Small intestine (tissue), 7 donors: Measurements from ENCODE around the gene EEF1A1. TPM values are rescaled to one million over a fixed set of nuclear protein-coding genes. Genes with fewer than 3 reads are reported as not detected.
"Not testable (repeated sequence)": the region's sequence is repeated elsewhere in the genome, so short reads cannot be mapped to it uniquely, and the experiment has no call there.

ENCODE experiments used
- DNase-seq, 2 donors: peaks; one replicate each; pipeline versions ENCODE4 v3.0.0 to v3.0.0-alpha.2; 2013
- FAIRE-seq: peaks from 2 replicates; lab custom pipeline; 2012; peaks lifted over from hg19 to GRCh38; lab: Jason Lieb, UNC
- H3K27ac ChIP-seq, 3 donors: one replicate each; pipeline ENCODE4 v1.5.1; 2013; ENCODE audit warnings: low read length in 2 of 3, mild to moderate bottlenecking in 2 of 3, control low read depth in 1 of 3, inconsistent platforms in 1 of 3, low read depth in 1 of 3, moderate library complexity in 1 of 3
- H3K27me3 ChIP-seq, 3 donors: one replicate each; pipeline ENCODE4 v1.6.1; 2013; ENCODE audit warnings: low read length in 3 of 3, inconsistent platforms in 1 of 3; ENCODE audit not compliant: control insufficient read depth in 3 of 3, insufficient read depth in 3 of 3
- H3K36me3 ChIP-seq, 3 donors: one replicate each; pipeline ENCODE4 v1.6.1; 2013; ENCODE audit warnings: low read length in 3 of 3, inconsistent platforms in 1 of 3, low read depth in 1 of 3, mild to moderate bottlenecking in 1 of 3, moderate library complexity in 1 of 3; ENCODE audit not compliant: control insufficient read depth in 3 of 3, insufficient read depth in 2 of 3
- H3K4me1 ChIP-seq, 3 donors: one replicate each; pipeline ENCODE4 v1.6.1; 2013; ENCODE audit warnings: low read length in 2 of 3, inconsistent platforms in 1 of 3, low read depth in 1 of 3, mild to moderate bottlenecking in 1 of 3, moderate library complexity in 1 of 3; ENCODE audit not compliant: control insufficient read depth in 3 of 3, insufficient read depth in 2 of 3
- H3K4me3 ChIP-seq, 3 donors: one replicate each; pipeline ENCODE4 v1.5.1; 2013; ENCODE audit warnings: low read length in 3 of 3, control low read depth in 1 of 3, inconsistent platforms in 1 of 3, low read depth in 1 of 3, mild to moderate bottlenecking in 1 of 3, moderate library complexity in 1 of 3
- H3K9me3 ChIP-seq, 2 donors: one replicate each; pipeline ENCODE4 v1.6.1; 2013; ENCODE audit warnings: low read depth in 1 of 2, low read length in 1 of 2; ENCODE audit not compliant: control insufficient read depth in 2 of 2, insufficient read depth in 1 of 2
- WGBS, 3 donors: extraction: QIAGEN DNeasy Blood & Tissue Kit; methylation state at CpG; one replicate each; pipeline ENCODE4 v1.1.7; 2013; 5-methylcytosine and 5-hydroxymethylcytosine counted together
- polyA plus RNA-seq, 4 donors: library from polyadenylated mRNA; stranded (reverse) in 3 of 4; unstranded in 1 of 4; fragments of 200-250 nt in 3 of 4; fragments of 120-200 nt in 1 of 4; gene quantifications; one replicate each; pipeline versions ENCODE4 v1.2.1 to v1.2.3, GENCODE V29; 2013
- donor health status: healthy with polysubstance abuse.
- donor health status: control.
- donor health status: control.
- donor health status: Bipolar disorder and iron deficiency.
- donor health status: healthy.

EEF1A1 gene
- polyA plus RNA-seq, 4 donors, result 6,538 to 18,065 (median 11,106) TPM

DNA sequence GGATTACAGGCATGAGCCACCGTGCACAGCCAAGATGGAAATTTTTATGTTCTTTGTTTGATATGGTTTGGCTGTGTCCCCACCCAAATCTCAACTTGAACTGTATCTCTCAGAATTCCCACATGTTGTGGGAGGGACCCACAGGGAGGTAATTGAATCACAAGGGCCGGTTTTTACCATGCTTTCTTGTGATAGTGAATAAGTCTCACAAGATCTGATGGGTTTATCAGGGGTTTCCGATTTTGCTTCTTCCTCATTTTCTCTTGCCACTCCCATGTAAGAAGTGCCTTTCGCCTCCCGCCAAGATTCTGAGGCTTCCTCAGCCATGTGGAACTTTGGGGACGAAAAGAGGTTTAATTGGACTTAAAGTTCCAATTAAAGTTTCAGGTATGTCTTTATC lies 14.6 kb downstream of the EEF1A1 start:
- Histone ChIP-seq H3K27ac (no peak overlapping the region), H3K4me3 (no peak overlapping the region), H3K4me1 (no peaks in the 10 kb centered on the region), H3K36me3 (peaks cover 0 to 20% (median 5%) of the 10 kb centered on the region in 3 donors), H3K9me3 (peaks cover 0 to 5% of the 10 kb centered on the region in 2 donors), H3K27me3 (no peaks in the 10 kb centered on the region)
- no peak for DNase-seq
- no peak for FAIRE-seq
- 86 to 90% (median 90%) methylated on average over 6 of the region's 6 CpGs for WGBS, 3 donors

- not testable (repeated sequence) for H3K27me3 ChIP-seq, FAIRE-seq, DNase-seq, H3K4me3 ChIP-seq, H3K9me3 ChIP-seq, H3K4me1 ChIP-seq, H3K27ac ChIP-seq
- WGBS, 3 donors, result 93 to 99% (median 97%) methylated on average over 8 of the region's 8 CpGs
- H3K36me3 ChIP-seq, result peaks cover 0 to 20% (median 6%) of the 10 kb centered on the region in 3 donors
Observed at GRCh38 chr6:73505705-73506104, 15.1 kb downstream of the EEF1A1 start.

DNA sequence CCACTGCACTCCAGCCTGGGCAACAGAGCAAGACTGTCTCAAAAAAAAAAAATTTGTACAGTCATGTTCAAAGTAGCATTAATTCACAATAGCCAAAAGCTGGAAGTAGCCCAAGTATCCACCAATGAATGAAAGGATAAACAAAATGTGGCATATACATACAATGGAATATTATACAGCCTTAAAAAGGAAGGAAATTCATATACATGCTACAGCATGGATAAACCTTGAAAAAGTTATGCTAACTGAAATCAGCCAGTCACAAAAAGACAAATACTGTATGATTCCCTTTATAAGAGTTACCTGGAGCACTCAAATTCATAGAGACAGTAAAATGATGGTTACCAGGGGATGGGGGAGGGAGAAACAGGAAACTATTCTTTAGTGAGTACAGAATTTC lies 15.7 kb downstream of the EEF1A1 start:
- DNase-seq, result no peak
- FAIRE-seq, result no peak
- no peak overlapping the region for H3K4me3 ChIP-seq
- peaks cover 2 to 23% (median 6%) of the 10 kb centered on the region in 3 donors for H3K36me3 ChIP-seq
- H3K4me1 ChIP-seq, result no peaks in the 10 kb centered on the region
- no peak overlapping the region for H3K27ac ChIP-seq
- no peaks in the 10 kb centered on the region for H3K27me3 ChIP-seq
- peaks cover 0 to 5% of the 10 kb centered on the region in 2 donors for H3K9me3 ChIP-seq

DNA sequence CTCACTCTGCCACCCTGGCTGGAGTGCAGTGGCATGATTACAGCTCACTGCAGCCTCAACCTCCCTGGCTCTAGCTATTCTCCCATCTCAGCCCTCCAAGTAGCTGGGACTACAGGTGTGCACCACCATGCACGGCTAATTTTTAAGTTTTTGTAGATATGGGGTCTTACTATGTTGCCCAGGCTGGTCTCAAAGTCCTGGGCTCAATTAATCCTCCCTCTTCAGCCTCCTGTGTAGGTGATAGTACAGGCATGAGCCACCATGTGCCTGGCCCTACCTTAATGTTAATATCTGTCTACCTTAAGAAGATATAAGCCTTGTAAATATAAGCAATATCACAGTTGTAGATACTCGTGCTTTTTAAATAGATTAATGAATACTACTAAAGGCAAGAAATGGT lies 16.7 kb downstream of the EEF1A1 start:
- Histone ChIP-seq H3K4me3 (no peak overlapping the region), H3K27ac (no peak overlapping the region), H3K36me3 (peaks cover 5 to 28% (median 11%) of the 10 kb centered on the region in 3 donors), H3K9me3 (peaks cover 0 to 5% of the 10 kb centered on the region in 2 donors), H3K27me3 (no peaks in the 10 kb centered on the region), H3K4me1 (no peaks in the 10 kb centered on the region)
- FAIRE-seq, result no peak
- WGBS, 3 donors, result 83 to 85% (median 84%) methylated on average over 2 of the region's 2 CpGs
- no peak for DNase-seq

DNA sequence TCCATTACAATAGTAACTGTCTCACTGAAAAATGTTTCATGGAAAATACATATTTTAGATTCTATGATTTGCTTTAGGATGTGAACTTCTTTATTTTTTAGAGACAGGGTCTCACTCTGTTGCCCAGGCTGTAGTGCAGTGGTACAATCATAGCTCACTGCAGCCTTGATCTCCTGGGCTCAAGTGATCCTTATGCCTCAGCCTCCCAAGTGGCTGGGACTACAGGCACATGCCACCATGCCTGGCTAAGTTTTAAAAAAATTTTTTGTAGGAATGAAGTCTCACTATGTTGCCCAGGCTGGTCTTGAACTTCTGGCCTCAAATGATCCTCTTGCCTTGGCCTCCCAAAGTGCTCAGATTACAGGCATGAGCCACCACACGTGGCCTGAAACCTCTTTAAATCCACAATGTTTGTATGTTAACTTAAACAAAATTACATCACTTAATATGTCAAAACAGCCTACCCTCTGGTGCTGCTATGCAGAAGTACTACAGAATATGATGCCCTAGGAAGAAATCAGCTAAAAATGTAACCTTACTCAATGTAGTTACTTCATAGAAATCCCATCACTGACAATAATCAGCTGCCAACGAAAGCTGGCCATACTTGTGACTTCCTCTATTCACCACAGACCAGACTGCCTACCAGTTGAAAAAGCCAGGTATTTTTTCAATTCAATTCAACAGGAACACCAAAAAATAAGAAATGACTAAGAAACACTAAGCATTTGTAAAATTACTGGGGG lies 17.6 kb downstream of the EEF1A1 start:
- H3K4me1 ChIP-seq, result no peaks in the 10 kb centered on the region
- 52 to 65% (median 59%) methylated on average over 2 of the region's 2 CpGs for WGBS, 3 donors
- no peak overlapping the region for H3K27ac ChIP-seq
- peaks cover 7 to 35% (median 12%) of the 10 kb centered on the region in 3 donors for H3K36me3 ChIP-seq
- DNase-seq (no peak), FAIRE-seq (no peak)
- H3K9me3 ChIP-seq, result peaks cover 0 to 5% of the 10 kb centered on the region in 2 donors
- H3K27me3 ChIP-seq, result no peaks in the 10 kb centered on the region
- no peak overlapping the region for H3K4me3 ChIP-seq

GRCh38 chr6:73497915-73498314 lies 22.9 kb downstream of the EEF1A1 start:
- no peak for FAIRE-seq
- Histone ChIP-seq H3K36me3 (peaks cover 8 to 48% (median 21%) of the 10 kb centered on the region in 3 donors), H3K4me3 (no peak overlapping the region), H3K4me1 (no peaks in the 10 kb centered on the region), H3K27ac (no peak overlapping the region), H3K9me3 (no peaks in the 10 kb centered on the region), H3K27me3 (no peaks in the 10 kb centered on the region)
- 94 to 99% (median 96%) methylated on average over 3 of the region's 3 CpGs for WGBS, 3 donors
- DNase-seq, result no peak

DNA sequence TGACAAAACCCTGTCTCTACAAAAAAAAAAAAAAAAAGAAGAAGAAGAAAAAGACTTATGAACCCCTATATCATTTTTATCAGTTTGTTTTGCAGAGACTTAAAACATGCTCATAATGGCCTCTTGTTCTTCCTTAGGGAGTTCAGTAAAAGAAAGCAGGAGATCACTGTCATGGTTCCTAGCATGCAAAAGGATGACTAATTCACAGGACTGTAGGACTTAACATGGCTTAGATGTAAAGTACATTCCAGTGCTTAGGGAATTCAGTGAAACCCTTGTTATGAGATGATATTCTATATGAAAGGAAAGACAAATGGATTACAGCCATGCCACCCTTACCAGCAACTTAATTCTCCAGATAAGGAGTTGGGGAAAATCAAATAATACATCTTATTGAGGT lies 29.5 kb downstream of the EEF1A1 start:
- Histone ChIP-seq H3K4me1 (no peaks in the 10 kb centered on the region), H3K27ac (no peak overlapping the region), H3K36me3 (peaks cover 4 to 46% (median 24%) of the 10 kb centered on the region in 3 donors), H3K4me3 (no peak overlapping the region), H3K9me3 (no peaks in the 10 kb centered on the region), H3K27me3 (no peaks in the 10 kb centered on the region)
- no peak for DNase-seq
- FAIRE-seq, result no peak

DNA sequence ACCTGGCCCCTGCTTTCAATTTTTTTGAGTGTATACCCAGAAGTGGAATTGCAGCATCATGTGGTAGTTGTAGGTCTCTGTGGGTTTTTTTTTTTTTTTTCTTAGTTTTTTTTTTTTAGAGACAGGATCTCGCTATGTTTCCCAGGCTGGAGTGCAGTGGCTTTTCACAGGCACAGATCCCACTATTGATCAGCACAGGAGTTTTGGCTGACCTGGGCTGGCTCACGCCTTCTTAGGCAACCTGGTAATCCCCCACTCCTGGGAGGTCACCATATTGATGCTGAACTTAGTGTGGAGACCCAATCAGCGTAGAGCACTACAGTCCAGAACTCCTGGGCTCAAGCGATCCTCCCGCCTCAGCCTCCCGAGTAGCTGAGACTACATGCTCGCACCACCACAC lies 33.4 kb downstream of the EEF1A1 start:
- H3K9me3 ChIP-seq, result no peaks in the 10 kb centered on the region
- FAIRE-seq (no peak), DNase-seq (no peak)
- WGBS, 3 donors, result 94 to 99% (median 99%) methylated on average over 7 of the region's 7 CpGs
- H3K27ac ChIP-seq, result no peak overlapping the region
- no peak overlapping the region for H3K4me3 ChIP-seq
- no peaks in the 10 kb centered on the region for H3K27me3 ChIP-seq
- H3K36me3 ChIP-seq, result peaks cover 7 to 50% (median 19%) of the 10 kb centered on the region in 3 donors
- H3K4me1 ChIP-seq, result no peaks in the 10 kb centered on the region

GRCh38 chr6:73484438-73484837 lies 36.4 kb downstream of the EEF1A1 start:
- DNase-seq (no peak), FAIRE-seq (no peak)
- 80 to 85% (median 83%) methylated on average over 2 of the region's 2 CpGs for WGBS, 3 donors
- peaks cover 16 to 61% (median 19%) of the 10 kb centered on the region in 3 donors for H3K36me3 ChIP-seq
- H3K4me3 ChIP-seq, result no peak overlapping the region
- H3K9me3 ChIP-seq, result no peaks in the 10 kb centered on the region
- H3K27me3 ChIP-seq, result no peaks in the 10 kb centered on the region
- no peak overlapping the region for H3K27ac ChIP-seq
- no peaks in the 10 kb centered on the region for H3K4me1 ChIP-seq
